AG04449 (cell line): ENCODE measurements around the gene NFASC.

Experiments
- CTCF ChIA-PET: fragments of 350-600 bp; formaldehyde crosslinking; extraction: SDS; loops from one replicate; lab custom pipeline; 2021; ENCODE audit warnings: antibody characterized with exemption; lab: Yijun Ruan, JAX
- POLR2A ChIA-PET: fragments of 400-600, 350-600 bp; formaldehyde crosslinking; extraction: SDS; loops from one replicate; lab custom pipeline; 2020; ENCODE audit warnings: antibody characterized with exemption, inconsistent platforms; lab: Yijun Ruan, JAX
- DNase-seq: peaks from one replicate; pipeline ENCODE4 v3.0.0-alpha.2; 2010; ENCODE audit warnings: low read depth, low spot score
- H3K4me3 ChIP-seq: 2 replicates; pipeline ENCODE4 v1.5.1; 2011; ENCODE audit warnings: low read depth, mild to moderate bottlenecking, control low read depth, low read length
- TF ChIP-seq, protein P1 (sequence below): IDR thresholded peaks from one replicate; pipeline ENCODE4 v1.5.1; 2011; ENCODE audit warnings: mild to moderate bottlenecking, moderate library complexity, low read length, control low read depth, inconsistent platforms; ENCODE audit not compliant: insufficient read depth; ENCODE audit errors: missing control alignments

NFASC gene

DNA sequence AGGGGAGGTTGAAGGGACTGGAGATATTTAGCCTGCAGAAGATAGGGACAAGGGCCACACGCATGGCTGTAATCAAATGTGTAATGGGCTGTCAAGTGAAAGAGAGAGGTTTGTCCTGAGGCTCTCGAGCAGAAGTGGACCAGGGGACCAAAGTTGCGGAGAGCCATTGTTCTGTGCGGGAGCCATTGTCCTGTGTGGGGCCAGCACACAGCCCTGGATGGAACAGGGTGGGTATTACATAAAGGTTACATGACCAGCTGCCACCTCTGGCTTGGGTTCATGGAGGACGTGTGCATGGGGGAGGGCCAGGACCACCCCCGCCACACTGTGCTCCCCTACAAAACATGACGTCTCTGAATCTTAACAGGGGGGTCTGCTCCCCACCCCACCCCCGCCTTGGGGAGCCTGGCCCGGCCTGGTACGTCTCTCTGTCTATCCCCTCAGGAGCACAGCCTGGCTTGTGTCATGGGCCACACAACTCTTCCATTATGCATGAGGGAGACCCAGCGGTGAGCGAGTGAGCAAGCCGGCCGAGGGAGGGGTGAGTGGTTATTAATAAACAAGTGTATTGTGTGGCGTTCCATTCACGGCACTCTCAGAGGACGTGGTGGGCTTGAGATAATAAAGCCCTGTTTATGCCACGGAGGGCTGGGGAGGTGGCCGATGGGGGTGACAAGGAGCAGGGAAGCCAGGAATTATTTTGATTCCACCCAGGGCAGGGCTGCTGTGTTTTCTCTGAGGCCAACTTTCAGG is at the start of gene NFASC:
Gene NFASC, plus strand, starts transcription at position 703 of the 753 bp plus-strand sequence. CDS start 73,454 bp downstream, outside the sequence.
- no peak within 1 kb of the TSS for H3K4me3 ChIP-seq
- ChIA-PET POLR2A (no interaction called here), CTCF (interaction anchor here (1.1 to 2.1 kb wide), 4 partner anchors 8 to 71 kb away, joined by 3 to 10 read pairs (median 6); no protein-coding TSS in a partner anchor)
- no peak for DNase-seq
- TF ChIP-seq, protein P1, sequence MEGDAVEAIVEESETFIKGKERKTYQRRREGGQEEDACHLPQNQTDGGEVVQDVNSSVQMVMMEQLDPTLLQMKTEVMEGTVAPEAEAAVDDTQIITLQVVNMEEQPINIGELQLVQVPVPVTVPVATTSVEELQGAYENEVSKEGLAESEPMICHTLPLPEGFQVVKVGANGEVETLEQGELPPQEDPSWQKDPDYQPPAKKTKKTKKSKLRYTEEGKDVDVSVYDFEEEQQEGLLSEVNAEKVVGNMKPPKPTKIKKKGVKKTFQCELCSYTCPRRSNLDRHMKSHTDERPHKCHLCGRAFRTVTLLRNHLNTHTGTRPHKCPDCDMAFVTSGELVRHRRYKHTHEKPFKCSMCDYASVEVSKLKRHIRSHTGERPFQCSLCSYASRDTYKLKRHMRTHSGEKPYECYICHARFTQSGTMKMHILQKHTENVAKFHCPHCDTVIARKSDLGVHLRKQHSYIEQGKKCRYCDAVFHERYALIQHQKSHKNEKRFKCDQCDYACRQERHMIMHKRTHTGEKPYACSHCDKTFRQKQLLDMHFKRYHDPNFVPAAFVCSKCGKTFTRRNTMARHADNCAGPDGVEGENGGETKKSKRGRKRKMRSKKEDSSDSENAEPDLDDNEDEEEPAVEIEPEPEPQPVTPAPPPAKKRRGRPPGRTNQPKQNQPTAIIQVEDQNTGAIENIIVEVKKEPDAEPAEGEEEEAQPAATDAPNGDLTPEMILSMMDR: no peak

- POLR2A ChIA-PET: no interaction called here
- TF ChIP-seq, protein P1: no peak
- CTCF ChIA-PET: interaction anchor here (1.5 to 19.7 kb wide), 3 partner anchors 12 to 255 kb away, joined by 8 to 235 read pairs (median 214); no protein-coding TSS in a partner anchor
Measured at GRCh38 chr1:204821476-204821875, 49.2 kb upstream of the NFASC start.

DNA sequence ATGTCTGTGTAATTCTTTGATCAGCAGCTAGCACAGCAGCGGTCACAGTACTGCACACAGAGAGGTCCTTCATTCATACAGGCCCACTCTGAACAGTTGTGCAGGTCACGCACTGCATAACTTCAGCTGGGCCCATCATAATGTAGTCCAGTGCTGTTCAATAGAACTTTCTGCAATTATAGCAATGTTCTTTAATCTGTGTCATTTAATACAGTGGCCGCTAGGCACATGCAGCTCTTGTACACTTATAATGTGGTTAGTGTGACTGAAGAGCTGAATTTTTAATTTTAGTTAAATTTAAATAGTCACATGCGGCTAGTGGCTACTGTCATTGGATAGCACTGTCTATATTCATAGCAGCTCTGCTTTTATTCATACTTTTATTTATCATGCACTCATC is 48.7 kb upstream of the NFASC start:
- TF ChIP-seq, protein P1: no peak
- ChIA-PET CTCF (interaction anchor here (1.5 to 19.7 kb wide), 4 partner anchors 12 to 256 kb away, joined by 6 to 235 read pairs (median 111); no protein-coding TSS in a partner anchor), POLR2A (no interaction called here)
- H3K4me3 ChIP-seq: no peak overlapping the region
- no peak for DNase-seq

More at GRCh38 chr1:204821476-204821875, 49.2 kb upstream of the NFASC start:
- no peak overlapping the region for H3K4me3 ChIP-seq
- DNase-seq: no peak

DNA sequence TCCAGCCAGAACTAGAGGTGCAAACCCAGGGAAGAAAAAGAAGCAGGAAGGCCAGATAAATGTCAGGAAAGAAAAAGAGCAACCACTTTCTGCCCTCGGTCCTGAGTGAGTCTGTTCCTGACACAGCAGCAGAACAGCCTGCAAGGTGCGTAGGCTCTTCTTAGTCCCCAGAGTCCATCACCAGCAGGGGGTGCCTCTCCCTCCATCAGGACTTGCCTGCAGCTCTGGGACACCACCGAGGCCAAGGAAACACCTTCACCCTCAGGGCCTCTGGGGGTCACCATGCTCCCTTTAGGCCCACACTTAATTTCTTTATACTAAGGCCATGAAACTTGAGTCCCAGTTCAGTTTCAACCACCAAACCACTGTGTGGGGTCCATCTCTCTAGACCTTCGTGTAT is 43.7 kb upstream of the NFASC start:
- TF ChIP-seq, protein P1: peak; percentile 17
- ChIA-PET CTCF (interaction anchor here (1.3 to 19.7 kb wide), 6 partner anchors 10 to 235 kb away, joined by 3 to 235 read pairs (median 14); no protein-coding TSS in a partner anchor), POLR2A (no interaction called here)
- H3K4me3 ChIP-seq: no peak overlapping the region
- no peak for DNase-seq

GRCh38 chr1:204828352-204828850 is 42.3 kb upstream of the NFASC start:
- no peak for DNase-seq
- TF ChIP-seq, protein P1: peak; percentile 37
- ChIA-PET CTCF (interaction anchor here (0.8 to 19.7 kb wide), 9 partner anchors 14 to 263 kb away, joined by 3 to 214 read pairs (median 3); no protein-coding TSS in a partner anchor), POLR2A (no interaction called here)
- peak overlapping the region; percentile 68 for H3K4me3 ChIP-seq
